ENCODE results near the gene GLIS2.

The GLIS2 gene

DNA sequence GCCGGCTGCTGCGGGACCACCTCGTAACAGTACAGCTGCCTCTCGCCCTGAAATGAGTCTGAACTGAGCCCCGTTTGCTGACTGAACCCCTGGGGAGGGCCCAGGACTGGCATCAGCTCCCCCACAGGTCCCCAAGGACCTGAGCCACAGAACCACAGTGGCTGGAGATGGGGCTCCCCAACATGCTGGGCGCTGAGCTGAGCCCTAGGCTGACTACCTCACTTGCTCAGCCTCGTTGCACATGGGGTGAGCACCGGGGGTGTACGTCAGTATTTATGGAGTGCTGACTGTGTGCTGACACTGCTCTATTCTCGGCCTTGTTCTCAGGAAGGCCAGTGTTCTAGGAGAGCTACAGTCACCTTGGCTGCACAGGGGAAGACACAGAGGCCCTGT is 49.1 kb downstream of the GLIS2 start:
- intact Hi-C loops (cut with DNase I; ENCODE audit: low total_unique reads): no loop called here
- TF ChIP-seq, protein P1, sequence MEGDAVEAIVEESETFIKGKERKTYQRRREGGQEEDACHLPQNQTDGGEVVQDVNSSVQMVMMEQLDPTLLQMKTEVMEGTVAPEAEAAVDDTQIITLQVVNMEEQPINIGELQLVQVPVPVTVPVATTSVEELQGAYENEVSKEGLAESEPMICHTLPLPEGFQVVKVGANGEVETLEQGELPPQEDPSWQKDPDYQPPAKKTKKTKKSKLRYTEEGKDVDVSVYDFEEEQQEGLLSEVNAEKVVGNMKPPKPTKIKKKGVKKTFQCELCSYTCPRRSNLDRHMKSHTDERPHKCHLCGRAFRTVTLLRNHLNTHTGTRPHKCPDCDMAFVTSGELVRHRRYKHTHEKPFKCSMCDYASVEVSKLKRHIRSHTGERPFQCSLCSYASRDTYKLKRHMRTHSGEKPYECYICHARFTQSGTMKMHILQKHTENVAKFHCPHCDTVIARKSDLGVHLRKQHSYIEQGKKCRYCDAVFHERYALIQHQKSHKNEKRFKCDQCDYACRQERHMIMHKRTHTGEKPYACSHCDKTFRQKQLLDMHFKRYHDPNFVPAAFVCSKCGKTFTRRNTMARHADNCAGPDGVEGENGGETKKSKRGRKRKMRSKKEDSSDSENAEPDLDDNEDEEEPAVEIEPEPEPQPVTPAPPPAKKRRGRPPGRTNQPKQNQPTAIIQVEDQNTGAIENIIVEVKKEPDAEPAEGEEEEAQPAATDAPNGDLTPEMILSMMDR (IDR thresholded peaks at IDR 0.05): no peak
- H3K4me1 ChIP-seq: peaks cover 0 to 31% (median 21%) of the 10 kb centered on the region in 4 donors
- no peak overlapping the region for H3K27ac ChIP-seq
- DNase-seq: no peak
- H3K36me3 ChIP-seq: peaks cover 0 to 35% (median 31%) of the 10 kb centered on the region in 3 donors
- H3K9me3 ChIP-seq: no peaks in the 10 kb centered on the region
- H3K4me3 ChIP-seq: no peak overlapping the region
- H3K27me3 ChIP-seq: no peaks in the 10 kb centered on the region

DNA sequence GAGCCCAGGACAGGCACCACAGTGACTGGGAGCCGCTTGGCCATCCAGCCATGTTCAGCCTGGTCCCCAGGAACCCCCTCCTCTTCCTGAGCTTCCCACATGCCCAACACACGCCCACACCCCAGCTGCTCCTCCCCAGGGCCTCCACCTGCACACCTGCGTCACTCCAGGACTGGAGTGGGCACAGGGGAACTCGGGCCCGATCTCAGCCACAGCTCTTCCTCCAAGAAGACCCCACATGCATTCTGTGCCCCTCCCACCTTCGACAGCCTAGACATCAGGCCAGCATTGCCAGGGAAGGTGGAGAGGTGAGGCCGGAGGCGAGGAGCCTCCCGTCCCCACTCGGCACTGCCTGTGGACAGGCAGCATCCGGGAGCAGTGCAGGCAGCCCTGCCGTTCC is 49.7 kb downstream of the GLIS2 start:
- Histone ChIP-seq H3K4me3 (no peak overlapping the region), H3K36me3 (peaks cover 0 to 35% (median 25%) of the 10 kb centered on the region in 3 donors), H3K9me3 (no peaks in the 10 kb centered on the region), H3K4me1 (peaks cover under 1 to 37% (median 27%) of the 10 kb centered on the region in 4 donors), H3K27me3 (no peaks in the 10 kb centered on the region), H3K27ac (no peak overlapping the region)
- TF ChIP-seq, protein P1 (IDR thresholded peaks at IDR 0.05): no peak
- DNase-seq: no peak
- intact Hi-C loops (cut with DNase I; ENCODE audit: low total_unique reads): no loop called here

DNA sequence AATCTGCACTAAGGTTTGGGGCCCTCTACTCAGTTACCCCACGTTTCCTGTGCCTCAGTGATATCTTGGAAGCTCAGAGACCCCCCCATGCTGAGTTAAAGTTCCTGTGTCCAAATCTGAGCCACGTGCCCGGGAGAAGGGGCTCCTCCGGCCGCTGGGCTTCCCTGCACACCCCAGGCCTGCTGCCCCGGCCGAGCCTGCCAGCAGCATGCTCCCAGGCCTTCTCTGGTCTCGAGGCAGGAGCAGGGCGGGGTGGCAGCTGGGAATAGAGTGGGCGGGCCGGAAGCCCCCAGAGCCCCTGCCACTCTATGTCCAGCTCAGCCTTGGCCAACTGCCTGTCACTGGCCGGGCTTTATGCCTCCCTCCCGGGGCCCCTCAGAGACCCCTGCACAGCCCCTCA is 50.1 kb downstream of the GLIS2 start:
- Histone ChIP-seq H3K27me3 (no peaks in the 10 kb centered on the region), H3K27ac (no peak overlapping the region), H3K9me3 (no peaks in the 10 kb centered on the region), H3K4me3 (no peak overlapping the region), H3K4me1 (peaks cover 4 to 41% (median 31%) of the 10 kb centered on the region in 4 donors), H3K36me3 (peaks cover 0 to 32% (median 25%) of the 10 kb centered on the region in 3 donors)
- intact Hi-C loops (cut with DNase I; ENCODE audit: low total_unique reads): no loop called here
- no peak for DNase-seq
- TF ChIP-seq, protein P1 (IDR thresholded peaks at IDR 0.05): no peak

DNA sequence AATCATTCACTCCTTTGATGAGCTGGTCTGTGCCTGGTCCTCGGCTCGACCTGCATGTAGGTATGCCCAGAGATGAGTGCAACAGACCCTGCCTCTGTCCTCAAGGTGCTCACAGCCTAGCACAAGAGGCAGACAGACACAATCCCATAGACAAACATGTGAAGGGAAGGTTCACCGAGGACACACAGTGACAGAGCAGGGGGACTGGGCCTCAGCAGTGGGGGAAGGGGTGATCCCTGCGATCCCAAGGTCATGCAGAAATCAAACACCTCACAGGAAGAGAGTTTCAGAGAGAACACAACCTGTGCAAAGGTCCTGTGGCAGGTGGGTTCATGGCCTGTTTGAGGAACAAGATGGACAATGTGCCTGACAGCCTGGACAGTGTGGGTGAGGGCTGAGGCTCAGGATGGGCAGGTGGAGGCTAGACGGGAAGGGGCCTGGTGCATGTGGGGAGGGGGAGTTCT is 51.6 kb downstream of the GLIS2 start:
- peak overlapping the region; percentile 92 to 93 for H3K27ac ChIP-seq

DNA sequence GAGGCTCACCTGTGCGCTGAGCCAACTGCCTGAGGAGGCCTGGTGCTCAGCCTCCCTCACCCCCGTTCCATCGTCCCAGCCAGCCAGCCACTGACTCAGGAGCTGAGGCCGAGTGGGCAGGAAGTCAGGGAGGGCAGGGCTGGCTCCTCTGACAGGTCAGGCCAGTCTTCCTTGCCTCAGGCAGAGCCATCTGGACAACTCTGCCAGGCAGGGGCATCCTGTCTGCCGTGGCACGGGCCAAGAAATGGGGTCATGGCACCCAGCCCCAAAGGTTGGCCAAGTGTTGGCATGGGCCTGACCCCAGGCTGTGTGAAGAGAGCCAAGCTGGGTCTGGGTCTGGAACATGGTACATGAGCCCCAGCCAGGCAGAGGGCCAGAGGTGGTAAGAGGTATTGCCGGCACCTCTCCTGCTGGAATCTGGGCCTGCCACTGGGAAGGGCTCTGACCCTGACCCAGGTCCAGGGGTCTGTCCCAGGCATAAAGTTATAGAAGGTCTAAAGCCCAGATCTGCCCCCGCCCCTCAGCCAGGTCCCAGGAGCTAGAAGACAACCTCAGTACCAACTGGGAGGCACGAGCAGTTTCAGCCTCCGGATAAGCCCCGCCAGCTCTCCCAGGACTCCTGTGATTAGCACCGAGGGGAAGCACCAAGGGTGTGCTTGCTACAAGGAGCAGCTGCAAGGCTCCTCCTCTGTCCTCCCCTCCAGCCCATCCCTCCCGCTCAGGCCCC is 53.3 kb downstream of the GLIS2 start:
- peak overlapping the region; percentile 92 to 93 for H3K27ac ChIP-seq
- DNase-seq: peak in 1 of 2 donors; percentile 85

More for the DNA sequence above, 51.6 kb downstream of the GLIS2 start:
- H3K9me3 ChIP-seq: no peaks in the 10 kb centered on the region
- DNase-seq: no peak
- intact Hi-C loops (cut with DNase I; ENCODE audit: low total_unique reads): no loop called here
- no peaks in the 10 kb centered on the region for H3K27me3 ChIP-seq
- H3K4me1 ChIP-seq: peaks cover 5 to 49% (median 36%) of the 10 kb centered on the region in 4 donors
- no peak overlapping the region for H3K4me3 ChIP-seq
- TF ChIP-seq, protein P1 (IDR thresholded peaks at IDR 0.05): no peak
- H3K36me3 ChIP-seq: peaks cover 0 to 19% (median 18%) of the 10 kb centered on the region in 3 donors

More for the DNA sequence above, 53.3 kb downstream of the GLIS2 start:
- peaks cover 5 to 67% (median 36%) of the 10 kb centered on the region in 4 donors for H3K4me1 ChIP-seq
- TF ChIP-seq, protein P1 (IDR thresholded peaks at IDR 0.05): no peak
- intact Hi-C loops (cut with DNase I; ENCODE audit: low total_unique reads): no loop called here
- H3K27me3 ChIP-seq: no peaks in the 10 kb centered on the region
- H3K36me3 ChIP-seq: peaks cover 0 to 18% (median 6%) of the 10 kb centered on the region in 3 donors
- H3K4me3 ChIP-seq: no peak overlapping the region
- H3K9me3 ChIP-seq: no peaks in the 10 kb centered on the region

All from tibial artery (tissue), 4 donors.